Upper lobe of left lung (tissue), 6 donors: ENCODE results near the gene CAPN10. TPM values are rescaled to one million over a fixed set of nuclear protein-coding genes. Genes with fewer than 3 reads are reported as not detected.

ENCODE experiments used
- ATAC-seq, 2 donors: fragments of 200-7000 bp; cut with Tn5 transposase; one replicate each; pipeline ENCODE4 v1.9.1; 2022; ENCODE audit warnings: mild to moderate bottlenecking in 2 of 2, moderate library complexity in 2 of 2; ENCODE audit not compliant: low FRiP score in 2 of 2
- DNase-seq, 2 donors: peaks; one replicate each; pipeline ENCODE4 v3.0.0-alpha.2; 2019 to 2020
- H3K27ac ChIP-seq, 4 donors: fragments of 200-600 bp; sonication (generic); one replicate each; pipeline ENCODE4 v1.5.1; 2016 to 2019
- H3K27me3 ChIP-seq, 4 donors: fragments of 200-600 bp; sonication (generic); one replicate each; pipeline ENCODE4 v1.5.1; 2017 to 2019
- H3K36me3 ChIP-seq, 4 donors: fragments of 200-600 bp; sonication (generic); one replicate each; pipeline ENCODE4 v1.5.1; 2016 to 2019
- H3K4me1 ChIP-seq, 4 donors: fragments of 200-600 bp; sonication (generic); one replicate each; pipeline ENCODE4 v1.5.1; 2018 to 2019
- H3K4me3 ChIP-seq, 4 donors: fragments of 200-600 bp; sonication (generic); one replicate each; pipeline ENCODE4 v1.5.1; 2017 to 2019; ENCODE audit warnings: mild to moderate bottlenecking in 2 of 4, moderate library complexity in 1 of 4
- H3K9me3 ChIP-seq, 4 donors: fragments of 200-600 bp; sonication (generic); one replicate each; pipeline ENCODE4 v1.5.1; 2018 to 2019
- EP300 ChIP-seq, 4 donors: sonication (generic); formaldehyde crosslinking; IDR thresholded peaks; one replicate each; pipeline ENCODE4 v1.5.1; 2017; ENCODE audit warnings: antibody characterized with exemption in 4 of 4, control low read depth in 2 of 4
- POLR2A ChIP-seq, 4 donors: fragments of 450-650 bp; IDR thresholded peaks; one replicate each; pipeline ENCODE4 v1.5.1; 2016 to 2017; ENCODE audit warnings: antibody characterized with exemption in 4 of 4, mild to moderate bottlenecking in 2 of 4
- POLR2AphosphoS5 ChIP-seq, 2 donors: sonication (generic); formaldehyde crosslinking; IDR thresholded peaks; one replicate each; pipeline ENCODE4 v1.5.1; 2017; ENCODE audit warnings: antibody characterized with exemption in 2 of 2
- WGBS, 2 donors: methylation state at CpG; one replicate each; pipeline ENCODE4 v1.1.5; 2017 to 2018; 5-methylcytosine and 5-hydroxymethylcytosine counted together
- total RNA-seq, 6 donors: library from RNA; depleted of rRNA in 4 of 6; stranded (reverse); fragments of >200 nt in 4 of 6; gene quantifications; one replicate each; pipeline versions ENCODE4 v1.1.0 to v1.2.1, GENCODE V29; 2016 to 2021
- TF ChIP-seq, protein P1 (sequence below), 6 experiments: fragments of 450-650 bp in 4 of 6; fragments of 200-600 bp in 2 of 6; sonication (generic) in 2 of 6; IDR thresholded peaks; one replicate each; pipeline ENCODE4 v1.5.1; 2016 to 2019; ENCODE audit warnings: antibody characterized with exemption in 6 of 6
- donor health status: DM: no; HTN: no; CAD: no; lungs with moderate emphysema.
- donor health status: DM: no; HTN: yes; CAD: no; lungs with severe emphysema.

CAPN10 gene
- total RNA-seq, 6 donors from 2014 or later: 35.3 to 118 (median 38.9) TPM

DNA sequence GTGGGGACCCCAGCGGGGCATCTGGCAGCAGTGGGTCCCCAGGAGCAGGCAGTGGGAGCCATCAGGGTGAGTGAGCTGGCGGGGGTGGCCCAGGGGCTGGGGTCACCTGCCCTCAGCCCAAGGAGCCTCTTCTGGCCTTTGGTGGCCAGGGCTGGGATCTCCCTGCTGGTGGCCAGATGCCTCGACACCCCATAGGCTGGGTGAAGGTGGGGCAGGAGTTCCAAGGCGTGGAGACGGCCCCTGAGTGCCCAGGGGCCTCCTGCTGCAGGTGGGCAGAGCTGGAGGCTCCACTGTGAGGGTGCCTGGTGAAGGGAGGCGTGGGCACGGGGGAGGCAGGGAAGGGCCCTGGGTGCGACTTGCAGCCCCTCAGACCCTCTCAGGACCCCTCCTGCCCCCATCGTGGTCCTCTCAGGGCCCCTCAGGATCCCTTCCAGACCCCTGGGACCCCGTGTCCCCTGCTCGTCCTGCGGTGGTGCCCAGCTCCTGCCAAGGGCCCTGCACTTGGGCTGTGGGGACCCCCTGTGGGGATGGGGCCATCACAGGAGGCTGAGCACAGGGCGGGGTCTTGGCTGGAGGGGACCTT, 33.7 kb downstream of the CAPN10 start:
- no peaks in the 10 kb centered on the region for H3K36me3 ChIP-seq
- WGBS, 2 donors: 89 to 100% methylated on average over 5 to 13 of the region's 13 CpGs
- ATAC-seq (no peak), DNase-seq (peak in 1 of 2 donors; percentile 63)
- H3K27me3 ChIP-seq: no peaks in the 10 kb centered on the region
- TF ChIP-seq POLR2AphosphoS5 (IDR thresholded peaks at IDR 0.05): no peak
- TF ChIP-seq, protein P1, sequence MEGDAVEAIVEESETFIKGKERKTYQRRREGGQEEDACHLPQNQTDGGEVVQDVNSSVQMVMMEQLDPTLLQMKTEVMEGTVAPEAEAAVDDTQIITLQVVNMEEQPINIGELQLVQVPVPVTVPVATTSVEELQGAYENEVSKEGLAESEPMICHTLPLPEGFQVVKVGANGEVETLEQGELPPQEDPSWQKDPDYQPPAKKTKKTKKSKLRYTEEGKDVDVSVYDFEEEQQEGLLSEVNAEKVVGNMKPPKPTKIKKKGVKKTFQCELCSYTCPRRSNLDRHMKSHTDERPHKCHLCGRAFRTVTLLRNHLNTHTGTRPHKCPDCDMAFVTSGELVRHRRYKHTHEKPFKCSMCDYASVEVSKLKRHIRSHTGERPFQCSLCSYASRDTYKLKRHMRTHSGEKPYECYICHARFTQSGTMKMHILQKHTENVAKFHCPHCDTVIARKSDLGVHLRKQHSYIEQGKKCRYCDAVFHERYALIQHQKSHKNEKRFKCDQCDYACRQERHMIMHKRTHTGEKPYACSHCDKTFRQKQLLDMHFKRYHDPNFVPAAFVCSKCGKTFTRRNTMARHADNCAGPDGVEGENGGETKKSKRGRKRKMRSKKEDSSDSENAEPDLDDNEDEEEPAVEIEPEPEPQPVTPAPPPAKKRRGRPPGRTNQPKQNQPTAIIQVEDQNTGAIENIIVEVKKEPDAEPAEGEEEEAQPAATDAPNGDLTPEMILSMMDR (IDR thresholded peaks at IDR 0.05): no peak
- TF ChIP-seq POLR2A (IDR thresholded peaks at IDR 0.05): no peak
- TF ChIP-seq EP300 (IDR thresholded peaks at IDR 0.05): no peak
- H3K4me3 ChIP-seq: no peak overlapping the region
- H3K9me3 ChIP-seq: no peaks in the 10 kb centered on the region
- H3K27ac ChIP-seq: no peak overlapping the region
- peaks cover 0 to 36% (median 23%) of the 10 kb centered on the region in 4 donors for H3K4me1 ChIP-seq

DNA sequence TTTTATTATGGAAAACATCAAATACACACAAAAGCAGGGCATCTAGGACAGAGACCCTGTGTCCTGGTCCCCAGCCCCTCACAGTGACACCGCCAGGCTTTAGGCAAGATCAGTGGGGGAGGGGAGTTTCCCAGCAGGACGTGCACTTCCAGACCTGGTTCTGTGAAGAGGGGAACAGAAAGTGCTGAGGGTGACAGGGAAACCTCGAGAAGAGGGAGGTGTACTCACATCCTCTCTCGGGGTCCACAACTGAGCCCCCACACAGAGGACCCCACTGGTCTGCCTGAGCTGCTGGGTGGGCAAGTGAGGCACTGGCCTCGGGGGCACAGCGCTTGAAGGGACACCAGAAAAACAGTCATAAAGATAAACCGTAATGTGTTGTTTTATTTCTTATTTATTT, 34.3 kb downstream of the CAPN10 start:
- TF ChIP-seq, protein P1 (IDR thresholded peaks at IDR 0.05): no peak
- TF ChIP-seq POLR2AphosphoS5 (IDR thresholded peaks at IDR 0.05): no peak
- TF ChIP-seq EP300 (IDR thresholded peaks at IDR 0.05): no peak
- no peak for TF ChIP-seq POLR2A (IDR thresholded peaks at IDR 0.05)
- Histone ChIP-seq H3K4me1 (peaks cover 0 to 36% (median 23%) of the 10 kb centered on the region in 4 donors), H3K27ac (no peak overlapping the region), H3K4me3 (no peak overlapping the region), H3K27me3 (no peaks in the 10 kb centered on the region), H3K36me3 (no peaks in the 10 kb centered on the region), H3K9me3 (no peaks in the 10 kb centered on the region)
- WGBS, 2 donors: 61 to 82% methylated on average over 7 of the region's 7 CpGs
- peak in 1 of 2 donors; percentile 21 for DNase-seq
- no peak for ATAC-seq

DNA sequence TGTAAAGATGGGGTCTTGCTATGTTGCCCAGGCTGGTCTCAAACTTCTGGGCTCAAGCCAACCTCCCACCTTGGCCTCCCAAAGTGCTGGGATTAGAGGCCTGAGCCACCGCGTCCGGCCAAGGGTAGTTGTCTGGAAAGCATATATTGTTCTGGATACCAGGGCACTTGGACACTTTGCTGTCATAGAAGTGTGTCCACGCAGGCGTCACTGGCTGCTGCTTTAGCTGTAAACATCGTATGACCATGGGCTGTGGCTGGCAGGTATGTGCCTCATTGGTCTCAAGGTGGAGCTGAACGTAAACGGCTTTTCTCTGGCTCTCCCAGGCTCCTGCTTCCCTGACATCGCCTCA, 35.5 kb downstream of the CAPN10 start:
- no peaks in the 10 kb centered on the region for H3K9me3 ChIP-seq
- no peak overlapping the region for H3K4me3 ChIP-seq
- WGBS, 2 donors: 80 to 83% methylated on average over 6 to 9 of the region's 9 CpGs
- no peak for TF ChIP-seq EP300 (IDR thresholded peaks at IDR 0.05)
- TF ChIP-seq POLR2A (IDR thresholded peaks at IDR 0.05): no peak
- TF ChIP-seq POLR2AphosphoS5 (IDR thresholded peaks at IDR 0.05): no peak
- TF ChIP-seq, protein P1 (IDR thresholded peaks at IDR 0.05): no peak
- no peak overlapping the region for H3K27ac ChIP-seq
- DNase-seq (no peak), ATAC-seq (no peak)
- H3K4me1 ChIP-seq: peaks cover 0 to 39% (median 25%) of the 10 kb centered on the region in 4 donors
- H3K36me3 ChIP-seq: no peaks in the 10 kb centered on the region
- H3K27me3 ChIP-seq: no peaks in the 10 kb centered on the region

DNA sequence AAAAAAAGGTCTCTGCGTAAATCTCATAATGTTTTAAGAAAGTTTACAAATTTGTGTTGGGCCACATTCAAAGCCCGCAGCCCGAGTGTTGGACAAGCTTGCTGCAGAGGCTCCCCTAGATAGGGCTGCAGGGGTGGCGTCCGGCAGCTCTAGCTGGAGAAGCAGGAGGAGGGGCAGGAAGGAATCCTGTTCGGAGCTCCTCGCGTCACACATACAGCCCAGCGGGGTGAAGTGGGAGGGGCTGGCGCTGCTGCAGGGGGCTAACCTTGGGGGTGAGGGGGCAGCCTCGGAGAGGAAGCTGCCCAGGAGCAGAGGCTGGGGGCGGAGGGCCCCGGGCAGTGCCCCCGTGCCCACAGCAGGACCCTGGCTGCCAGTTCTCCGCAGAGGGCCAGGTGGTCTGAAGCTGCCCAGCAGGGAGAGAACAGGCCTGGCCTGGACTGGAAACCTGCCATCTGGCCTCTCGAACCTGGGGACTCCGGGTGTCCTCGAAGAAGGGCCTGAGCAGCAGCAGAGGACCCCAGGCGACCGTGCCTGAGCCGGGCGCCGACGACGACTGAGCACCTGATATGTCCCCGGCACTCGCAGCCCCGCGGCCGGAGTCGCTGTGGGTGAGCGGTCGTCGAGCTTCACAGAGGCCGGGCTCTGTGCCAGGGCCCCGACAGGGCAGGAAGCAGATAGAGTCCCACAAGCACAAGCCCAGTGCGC, 36.1 kb downstream of the CAPN10 start:
- peak; percentile 47 to 86 for DNase-seq
- TF ChIP-seq EP300 (IDR thresholded peaks at IDR 0.05) (no peak), POLR2AphosphoS5 (IDR thresholded peaks at IDR 0.05) (no peak), POLR2A (IDR thresholded peaks at IDR 0.05) (no peak)
- TF ChIP-seq, protein P1 (IDR thresholded peaks at IDR 0.05): no peak
- H3K9me3 ChIP-seq: no peaks in the 10 kb centered on the region
- no peak overlapping the region for H3K4me3 ChIP-seq
- H3K4me1 ChIP-seq: peaks cover 0 to 40% (median 25%) of the 10 kb centered on the region in 4 donors
- H3K27me3 ChIP-seq: no peaks in the 10 kb centered on the region
- no peak overlapping the region for H3K27ac ChIP-seq
- no peaks in the 10 kb centered on the region for H3K36me3 ChIP-seq
- WGBS, 2 donors: 30 to 44% methylated on average over 17 to 31 of the region's 37 CpGs
- ATAC-seq: no peak
